Activated CD8-positive, alpha-beta memory T cell treated with anti-CD3 and anti-CD28 coated beads, Interleukin-2, amount 50 U/mL, for 1 hour (primary cell): ENCODE measurements around the gene ZKSCAN4.

Experiments used
- DNase-seq: peaks from one replicate; pipeline ENCODE4 v3.0.0-alpha.2; 2020; ENCODE audit errors: extremely low read depth

ZKSCAN4 gene

GRCh38 chr6:28208111-28208659, 43.9 kb downstream of the ZKSCAN4 start:
- no peak for DNase-seq

DNA sequence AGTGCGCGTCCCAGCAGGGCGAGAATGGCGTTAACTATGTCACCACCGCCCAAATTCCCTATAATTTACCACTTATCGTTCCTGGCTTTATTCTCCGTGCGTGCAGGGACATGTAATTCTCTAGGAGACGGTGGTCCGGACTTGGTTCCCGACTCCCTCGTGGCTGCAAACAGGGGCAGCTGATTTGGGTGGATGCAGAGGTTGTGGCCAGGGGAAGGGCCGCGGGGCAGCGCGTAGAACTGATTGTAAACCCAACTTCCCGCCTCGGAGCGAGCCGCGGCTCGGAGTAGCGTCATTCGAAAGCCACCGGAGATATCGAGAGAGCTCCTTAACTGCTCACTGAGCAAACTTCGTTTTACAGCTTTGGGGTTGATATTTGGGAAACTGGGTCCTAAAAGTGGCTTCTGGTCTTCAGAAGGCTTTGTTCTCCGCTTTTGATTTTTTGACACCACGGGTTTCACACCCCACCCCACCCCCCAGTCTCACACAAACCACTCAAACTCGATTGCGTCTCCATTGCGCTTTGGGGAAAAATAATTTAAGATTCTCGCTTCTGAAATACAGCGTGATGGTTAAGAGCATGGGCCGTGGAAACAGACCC, 44.5 kb downstream of the ZKSCAN4 start:
- no peak for DNase-seq

- no peak for DNase-seq
These were observed 45.0 kb downstream of the ZKSCAN4 start for GRCh38 chr6:28206928-28207509.

GRCh38 chr6:28206527-28206926, 45.5 kb downstream of the ZKSCAN4 start:
- no peak for DNase-seq

DNA sequence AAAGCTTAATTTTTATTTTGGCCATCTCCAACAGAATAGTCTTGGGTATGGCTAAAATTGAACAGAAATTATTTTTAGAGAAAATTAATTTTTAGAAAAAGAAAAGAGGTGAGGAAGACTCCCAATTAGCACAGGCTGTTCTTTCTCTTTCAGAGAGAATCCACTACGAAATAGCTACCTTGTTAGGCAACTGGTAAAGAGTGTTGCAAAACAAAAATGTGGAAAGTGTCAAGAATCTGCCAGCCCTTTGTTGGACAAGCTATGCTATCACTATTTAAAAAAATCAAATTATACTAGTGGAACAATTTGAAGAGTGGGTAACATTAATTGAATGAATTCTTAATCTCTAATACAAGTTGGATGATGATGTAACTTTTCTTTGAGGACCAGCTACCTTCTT, 46.2 kb downstream of the ZKSCAN4 start:
- DNase-seq, result no peak

DNA sequence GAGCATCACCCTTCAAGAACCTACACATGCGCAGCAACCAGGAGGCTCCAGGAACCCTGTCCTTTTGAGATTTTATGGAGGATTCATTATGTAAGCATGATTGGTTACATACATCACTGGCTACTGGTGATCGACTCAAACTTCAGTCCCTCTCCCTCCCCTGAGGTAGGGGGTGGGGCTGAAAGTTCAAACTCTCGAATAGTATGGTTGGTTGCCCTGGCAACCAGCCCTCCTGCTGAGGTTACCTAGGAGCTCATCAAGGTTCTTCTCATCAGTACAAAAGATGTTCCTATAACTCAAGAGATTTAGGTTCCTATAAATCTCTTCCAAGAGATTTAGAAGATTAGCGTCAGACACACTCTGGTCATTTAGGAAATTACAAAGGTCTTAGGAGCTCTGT, 48.9 kb downstream of the ZKSCAN4 start:
- DNase-seq, result no peak

GRCh38 chr6:28200020-28200419, 52.0 kb downstream of the ZKSCAN4 start:
- DNase-seq, result no peak
